ENCODE measurements around the gene CA7.

CA7 gene

GRCh38 chr16:66843191-66843590 is 1.0 kb upstream of the CA7 start:
- TF ChIP-seq MAX (IDR thresholded peaks at IDR 0.05; ENCODE audit: low read depth, low read length) (no peak), POLR2A (IDR thresholded peaks at IDR 0.05; ENCODE audit: extremely low read depth, insufficient read length) (no peak), MYC (IDR thresholded peaks at IDR 0.05; ENCODE audit: low read depth, low read length) (no peak), CTCF (IDR thresholded peaks at IDR 0.05; ENCODE audit: low read depth, low read length) (no peak)
- H3K4me3 ChIP-seq (ENCODE audit: low read depth, low read length), result no peak overlapping the region
- DNase-seq (ENCODE audit: low read depth), result no peak

- TF ChIP-seq MAX (IDR thresholded peaks at IDR 0.05; ENCODE audit: low read depth, low read length) (no peak), POLR2A (IDR thresholded peaks at IDR 0.05; ENCODE audit: extremely low read depth, insufficient read length) (no peak), CTCF (IDR thresholded peaks at IDR 0.05; ENCODE audit: low read depth, low read length) (no peak), MYC (IDR thresholded peaks at IDR 0.05; ENCODE audit: low read depth, low read length) (no peak)
- no peak for DNase-seq (ENCODE audit: low read depth)
- no peak overlapping the region for H3K4me3 ChIP-seq (ENCODE audit: low read depth, low read length)
Observed at GRCh38 chr16:66844009-66844341, 239 bp upstream of the CA7 start.

- no peak overlapping the region for H3K4me3 ChIP-seq (ENCODE audit: low read depth, low read length)
- no peak for DNase-seq (ENCODE audit: low read depth)
- TF ChIP-seq CTCF (IDR thresholded peaks at IDR 0.05; ENCODE audit: low read depth, low read length) (no peak), MYC (IDR thresholded peaks at IDR 0.05; ENCODE audit: low read depth, low read length) (no peak), POLR2A (IDR thresholded peaks at IDR 0.05; ENCODE audit: extremely low read depth, insufficient read length) (no peak), MAX (IDR thresholded peaks at IDR 0.05; ENCODE audit: low read depth, low read length) (no peak)
Observed at GRCh38 chr16:66845080-66845410, 831 bp downstream of the CA7 start.

GRCh38 chr16:66845791-66846221 is 1.6 kb downstream of the CA7 start:
- TF ChIP-seq MAX (IDR thresholded peaks at IDR 0.05; ENCODE audit: low read depth, low read length) (no peak), CTCF (IDR thresholded peaks at IDR 0.05; ENCODE audit: low read depth, low read length) (no peak), POLR2A (IDR thresholded peaks at IDR 0.05; ENCODE audit: extremely low read depth, insufficient read length) (no peak), MYC (IDR thresholded peaks at IDR 0.05; ENCODE audit: low read depth, low read length) (no peak)
- no peak for DNase-seq (ENCODE audit: low read depth)
- no peak overlapping the region for H3K4me3 ChIP-seq (ENCODE audit: low read depth, low read length)

- TF ChIP-seq MYC (IDR thresholded peaks at IDR 0.05; ENCODE audit: low read depth, low read length), result no peak
- no peak for TF ChIP-seq POLR2A (IDR thresholded peaks at IDR 0.05; ENCODE audit: extremely low read depth, insufficient read length)
- TF ChIP-seq CTCF (IDR thresholded peaks at IDR 0.05; ENCODE audit: low read depth, low read length), result no peak
- TF ChIP-seq MAX (IDR thresholded peaks at IDR 0.05; ENCODE audit: low read depth, low read length), result no peak
- no peak overlapping the region for H3K4me3 ChIP-seq (ENCODE audit: low read depth, low read length)
- DNase-seq (ENCODE audit: low read depth), result no peak
Observed at GRCh38 chr16:66846266-66846665, 2.1 kb downstream of the CA7 start.

GRCh38 chr16:66846831-66847230 is 2.6 kb downstream of the CA7 start:
- TF ChIP-seq POLR2A (IDR thresholded peaks at IDR 0.05; ENCODE audit: extremely low read depth, insufficient read length), result no peak
- no peak for TF ChIP-seq MYC (IDR thresholded peaks at IDR 0.05; ENCODE audit: low read depth, low read length)
- TF ChIP-seq MAX (IDR thresholded peaks at IDR 0.05; ENCODE audit: low read depth, low read length), result no peak
- TF ChIP-seq CTCF (IDR thresholded peaks at IDR 0.05; ENCODE audit: low read depth, low read length), result no peak
- no peak overlapping the region for H3K4me3 ChIP-seq (ENCODE audit: low read depth, low read length)
- no peak for DNase-seq (ENCODE audit: low read depth)

Data from NB4 (cell line).